GM23338 (cell line): ENCODE measurements around the gene FOXJ3.

Source experiments
- POLR2AphosphoS5 ChIP-seq: IDR thresholded peaks from 2 replicates; pipeline ENCODE4 v1.6.1; 2016; ENCODE audit warnings: antibody characterized with exemption, low read depth
- TF ChIP-seq, protein P1 (sequence below), 2 experiments: fragments of 200-600 bp in 1 of 2; sonication (generic) in 1 of 2; conservative IDR thresholded peaks; 2 replicates each; pipeline versions ENCODE4 v1.5.1 to v1.6.1; 2016 to 2017; ENCODE audit warnings: antibody characterized with exemption in 2 of 2, low read depth in 2 of 2, mild to moderate bottlenecking in 2 of 2, moderate library complexity in 1 of 2
- TF ChIP-seq, protein P2 (sequence below): IDR thresholded peaks from 2 replicates; pipeline ENCODE4 v1.6.1; 2016; ENCODE audit warnings: antibody characterized with exemption
- TF ChIP-seq, protein P3 (sequence below): IDR thresholded peaks from one replicate; pipeline ENCODE4 v1.6.1; 2018; ENCODE audit warnings: antibody characterized with exemption; ENCODE audit not compliant: unreplicated experiment

DNA sequence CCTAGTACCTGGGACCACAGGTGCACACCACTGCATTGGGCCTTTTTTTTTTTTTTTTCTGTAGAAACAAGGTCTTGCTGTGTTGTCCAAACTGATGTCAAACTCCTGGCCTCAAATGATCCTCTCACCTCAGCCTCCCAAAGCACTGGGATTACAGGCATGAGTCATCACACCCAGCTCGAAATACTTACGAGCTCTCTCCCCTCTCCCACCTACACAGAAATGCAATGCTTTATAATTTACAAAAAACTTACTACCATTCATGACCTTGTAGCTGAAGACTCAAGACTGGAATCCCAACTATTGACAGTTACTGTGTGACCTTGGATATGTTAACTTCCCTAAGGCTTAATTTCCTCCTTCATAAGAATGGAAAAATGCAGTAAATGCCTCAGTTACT lies 18.7 kb downstream of the FOXJ3 start:
- TF ChIP-seq, protein P1, sequence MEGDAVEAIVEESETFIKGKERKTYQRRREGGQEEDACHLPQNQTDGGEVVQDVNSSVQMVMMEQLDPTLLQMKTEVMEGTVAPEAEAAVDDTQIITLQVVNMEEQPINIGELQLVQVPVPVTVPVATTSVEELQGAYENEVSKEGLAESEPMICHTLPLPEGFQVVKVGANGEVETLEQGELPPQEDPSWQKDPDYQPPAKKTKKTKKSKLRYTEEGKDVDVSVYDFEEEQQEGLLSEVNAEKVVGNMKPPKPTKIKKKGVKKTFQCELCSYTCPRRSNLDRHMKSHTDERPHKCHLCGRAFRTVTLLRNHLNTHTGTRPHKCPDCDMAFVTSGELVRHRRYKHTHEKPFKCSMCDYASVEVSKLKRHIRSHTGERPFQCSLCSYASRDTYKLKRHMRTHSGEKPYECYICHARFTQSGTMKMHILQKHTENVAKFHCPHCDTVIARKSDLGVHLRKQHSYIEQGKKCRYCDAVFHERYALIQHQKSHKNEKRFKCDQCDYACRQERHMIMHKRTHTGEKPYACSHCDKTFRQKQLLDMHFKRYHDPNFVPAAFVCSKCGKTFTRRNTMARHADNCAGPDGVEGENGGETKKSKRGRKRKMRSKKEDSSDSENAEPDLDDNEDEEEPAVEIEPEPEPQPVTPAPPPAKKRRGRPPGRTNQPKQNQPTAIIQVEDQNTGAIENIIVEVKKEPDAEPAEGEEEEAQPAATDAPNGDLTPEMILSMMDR (conservative IDR thresholded peaks at IDR 0.05; ENCODE audit: low read depth in 2 of 2): no peak
- TF ChIP-seq, protein P2, sequence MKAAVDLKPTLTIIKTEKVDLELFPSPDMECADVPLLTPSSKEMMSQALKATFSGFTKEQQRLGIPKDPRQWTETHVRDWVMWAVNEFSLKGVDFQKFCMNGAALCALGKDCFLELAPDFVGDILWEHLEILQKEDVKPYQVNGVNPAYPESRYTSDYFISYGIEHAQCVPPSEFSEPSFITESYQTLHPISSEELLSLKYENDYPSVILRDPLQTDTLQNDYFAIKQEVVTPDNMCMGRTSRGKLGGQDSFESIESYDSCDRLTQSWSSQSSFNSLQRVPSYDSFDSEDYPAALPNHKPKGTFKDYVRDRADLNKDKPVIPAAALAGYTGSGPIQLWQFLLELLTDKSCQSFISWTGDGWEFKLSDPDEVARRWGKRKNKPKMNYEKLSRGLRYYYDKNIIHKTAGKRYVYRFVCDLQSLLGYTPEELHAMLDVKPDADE: no peak
- TF ChIP-seq, protein P3, sequence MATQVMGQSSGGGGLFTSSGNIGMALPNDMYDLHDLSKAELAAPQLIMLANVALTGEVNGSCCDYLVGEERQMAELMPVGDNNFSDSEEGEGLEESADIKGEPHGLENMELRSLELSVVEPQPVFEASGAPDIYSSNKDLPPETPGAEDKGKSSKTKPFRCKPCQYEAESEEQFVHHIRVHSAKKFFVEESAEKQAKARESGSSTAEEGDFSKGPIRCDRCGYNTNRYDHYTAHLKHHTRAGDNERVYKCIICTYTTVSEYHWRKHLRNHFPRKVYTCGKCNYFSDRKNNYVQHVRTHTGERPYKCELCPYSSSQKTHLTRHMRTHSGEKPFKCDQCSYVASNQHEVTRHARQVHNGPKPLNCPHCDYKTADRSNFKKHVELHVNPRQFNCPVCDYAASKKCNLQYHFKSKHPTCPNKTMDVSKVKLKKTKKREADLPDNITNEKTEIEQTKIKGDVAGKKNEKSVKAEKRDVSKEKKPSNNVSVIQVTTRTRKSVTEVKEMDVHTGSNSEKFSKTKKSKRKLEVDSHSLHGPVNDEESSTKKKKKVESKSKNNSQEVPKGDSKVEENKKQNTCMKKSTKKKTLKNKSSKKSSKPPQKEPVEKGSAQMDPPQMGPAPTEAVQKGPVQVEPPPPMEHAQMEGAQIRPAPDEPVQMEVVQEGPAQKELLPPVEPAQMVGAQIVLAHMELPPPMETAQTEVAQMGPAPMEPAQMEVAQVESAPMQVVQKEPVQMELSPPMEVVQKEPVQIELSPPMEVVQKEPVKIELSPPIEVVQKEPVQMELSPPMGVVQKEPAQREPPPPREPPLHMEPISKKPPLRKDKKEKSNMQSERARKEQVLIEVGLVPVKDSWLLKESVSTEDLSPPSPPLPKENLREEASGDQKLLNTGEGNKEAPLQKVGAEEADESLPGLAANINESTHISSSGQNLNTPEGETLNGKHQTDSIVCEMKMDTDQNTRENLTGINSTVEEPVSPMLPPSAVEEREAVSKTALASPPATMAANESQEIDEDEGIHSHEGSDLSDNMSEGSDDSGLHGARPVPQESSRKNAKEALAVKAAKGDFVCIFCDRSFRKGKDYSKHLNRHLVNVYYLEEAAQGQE: no peak
- TF ChIP-seq POLR2AphosphoS5: no peak
